Tibial nerve (tissue), 4 donors: ENCODE results near the gene HSPB6.

Source experiments
- CTCF ChIP-seq, 5 experiments: fragments of 200-600 bp in 3 of 5; fragments of 450-650 bp in 2 of 5; sonication (generic) in 3 of 5; IDR thresholded peaks; one replicate each; pipeline ENCODE4 v1.5.1; 2016 to 2019; ENCODE audit warnings: antibody characterized with exemption in 5 of 5, mild to moderate bottlenecking in 3 of 5, moderate library complexity in 2 of 5
- EP300 ChIP-seq, 2 donors: sonication (generic); formaldehyde crosslinking; IDR thresholded peaks; one replicate each; pipeline ENCODE4 v1.6.1; 2017; ENCODE audit warnings: antibody characterized with exemption in 2 of 2, mild to moderate bottlenecking in 1 of 2
- POLR2A ChIP-seq, 2 donors: fragments of 450-650 bp; IDR thresholded peaks; one replicate each; pipeline ENCODE4 v1.6.1; 2017; ENCODE audit warnings: antibody characterized with exemption in 2 of 2, mild to moderate bottlenecking in 2 of 2, moderate library complexity in 2 of 2

- TF ChIP-seq POLR2A (IDR thresholded peaks at IDR 0.05) (no peak), CTCF (IDR thresholded peaks at IDR 0.05) (no peak), EP300 (IDR thresholded peaks at IDR 0.05) (no peak)
Observed at GRCh38 chr19:35720648-35721047, 36.2 kb downstream of the HSPB6 start.
